ENCODE results near the gene EGF.

- TF ChIP-seq, protein P1, sequence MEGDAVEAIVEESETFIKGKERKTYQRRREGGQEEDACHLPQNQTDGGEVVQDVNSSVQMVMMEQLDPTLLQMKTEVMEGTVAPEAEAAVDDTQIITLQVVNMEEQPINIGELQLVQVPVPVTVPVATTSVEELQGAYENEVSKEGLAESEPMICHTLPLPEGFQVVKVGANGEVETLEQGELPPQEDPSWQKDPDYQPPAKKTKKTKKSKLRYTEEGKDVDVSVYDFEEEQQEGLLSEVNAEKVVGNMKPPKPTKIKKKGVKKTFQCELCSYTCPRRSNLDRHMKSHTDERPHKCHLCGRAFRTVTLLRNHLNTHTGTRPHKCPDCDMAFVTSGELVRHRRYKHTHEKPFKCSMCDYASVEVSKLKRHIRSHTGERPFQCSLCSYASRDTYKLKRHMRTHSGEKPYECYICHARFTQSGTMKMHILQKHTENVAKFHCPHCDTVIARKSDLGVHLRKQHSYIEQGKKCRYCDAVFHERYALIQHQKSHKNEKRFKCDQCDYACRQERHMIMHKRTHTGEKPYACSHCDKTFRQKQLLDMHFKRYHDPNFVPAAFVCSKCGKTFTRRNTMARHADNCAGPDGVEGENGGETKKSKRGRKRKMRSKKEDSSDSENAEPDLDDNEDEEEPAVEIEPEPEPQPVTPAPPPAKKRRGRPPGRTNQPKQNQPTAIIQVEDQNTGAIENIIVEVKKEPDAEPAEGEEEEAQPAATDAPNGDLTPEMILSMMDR (conservative IDR thresholded peaks at IDR 0.05 in 1 of 2, IDR thresholded peaks at IDR 0.05 in 1 of 2; ENCODE audit: extremely low read depth in 1 of 2, insufficient read depth in 1 of 2, low read depth in 1 of 2, low read length in 2 of 2) = no peak
- no peak for TF ChIP-seq EZH2 (IDR thresholded peaks at IDR 0.05; ENCODE audit: borderline replicate concordance, low read length)
Measured at GRCh38 chr4:110034026-110034393, 121.3 kb downstream of the EGF start.
